Liver (tissue), 9 donors: ENCODE data around the gene NDRG2. TPM values are rescaled to one million over a fixed set of nuclear protein-coding genes. Genes with fewer than 3 reads are reported as not detected.

Experiments
- DNase-seq: peaks from one replicate; pipeline ENCODE4 v3.0.0-alpha.2; 2017; ENCODE audit warnings: low spot score
- H3K27ac ChIP-seq, 2 donors: one replicate each; pipeline ENCODE4 v1.7.0; 2013; ENCODE audit warnings: inconsistent platforms in 2 of 2, low read length in 2 of 2, control low read depth in 1 of 2, low read depth in 1 of 2, mild to moderate bottlenecking in 1 of 2
- H3K27me3 ChIP-seq, 4 donors: one replicate each; pipeline versions ENCODE4 v1.6.1 to v1.7.0; 2013; ENCODE audit warnings: low read length in 3 of 4, inconsistent platforms in 1 of 4, mild to moderate bottlenecking in 1 of 4, moderate library complexity in 1 of 4; ENCODE audit not compliant: control insufficient read depth in 4 of 4, insufficient read depth in 4 of 4
- H3K36me3 ChIP-seq, 4 donors: one replicate each; pipeline versions ENCODE4 v1.6.1 to v1.7.0; 2013; ENCODE audit warnings: low read length in 3 of 4, mild to moderate bottlenecking in 3 of 4, low read depth in 1 of 4, moderate library complexity in 1 of 4; ENCODE audit not compliant: control insufficient read depth in 4 of 4, insufficient read depth in 3 of 4
- H3K4me1 ChIP-seq, 4 donors: one replicate each; pipeline versions ENCODE4 v1.6.1 to v1.7.0; 2013; ENCODE audit warnings: low read length in 3 of 4, mild to moderate bottlenecking in 3 of 4, moderate library complexity in 1 of 4; ENCODE audit not compliant: control insufficient read depth in 4 of 4, insufficient read depth in 4 of 4
- H3K4me3 ChIP-seq, 3 donors: one replicate each; pipeline versions ENCODE4 v1.6.1 to v1.7.0; 2013; ENCODE audit warnings: low read length in 3 of 3, control low read depth in 1 of 3, low read depth in 1 of 3, mild to moderate bottlenecking in 1 of 3
- H3K9ac ChIP-seq, 2 donors: one replicate each; pipeline ENCODE4 v1.7.0; 2013; ENCODE audit warnings: low read length in 2 of 2, mild to moderate bottlenecking in 2 of 2, moderate library complexity in 2 of 2, control low read depth in 1 of 2, low read depth in 1 of 2
- H3K9me3 ChIP-seq, 4 donors: one replicate each; pipeline versions ENCODE4 v1.6.1 to v1.7.0; 2013; ENCODE audit warnings: low read length in 3 of 4; ENCODE audit not compliant: control insufficient read depth in 4 of 4
- EGR1 ChIP-seq, 2 donors: IDR thresholded peaks; 2 replicates each; pipeline ENCODE4 v1.6.1; 2016 to 2018; ENCODE audit warnings: antibody characterized with exemption in 2 of 2, low read depth in 2 of 2
- FOXA1 ChIP-seq: IDR thresholded peaks from 2 replicates; pipeline ENCODE4 v1.6.1; 2016; ENCODE audit warnings: antibody characterized with exemption
- FOXA2 ChIP-seq: IDR thresholded peaks from 2 replicates; pipeline ENCODE4 v1.6.1; 2016; ENCODE audit warnings: antibody characterized with exemption
- GABPA ChIP-seq, 2 donors: IDR thresholded peaks in 1 of 2; conservative IDR thresholded peaks in 1 of 2; 2 replicates each; pipeline ENCODE4 v1.6.1; 2016; ENCODE audit warnings: antibody characterized with exemption in 2 of 2, mild to moderate bottlenecking in 1 of 2, moderate library complexity in 1 of 2
- HNF4A ChIP-seq, 2 donors: conservative IDR thresholded peaks; 2 replicates each; pipeline ENCODE4 v1.6.1; 2016; ENCODE audit warnings: antibody characterized with exemption in 2 of 2, mild to moderate bottlenecking in 2 of 2
- HNF4G ChIP-seq: IDR thresholded peaks from 2 replicates; pipeline ENCODE4 v1.6.1; 2016; ENCODE audit warnings: antibody characterized with exemption
- JUND ChIP-seq, 2 donors: IDR thresholded peaks; 2 replicates each; pipeline ENCODE4 v1.6.1; 2016; ENCODE audit warnings: antibody characterized with exemption in 2 of 2
- NR2F2 ChIP-seq: IDR thresholded peaks from 2 replicates; pipeline ENCODE4 v1.6.1; 2016; ENCODE audit warnings: antibody characterized with exemption
- RAD21 ChIP-seq, 2 donors: IDR thresholded peaks; 2 replicates each; pipeline ENCODE4 v1.6.1; 2016; ENCODE audit warnings: antibody characterized with exemption in 2 of 2, mild to moderate bottlenecking in 2 of 2
- RXRA ChIP-seq, 2 donors: IDR thresholded peaks; 2 replicates each; pipeline ENCODE4 v1.6.1; 2017 to 2018; ENCODE audit warnings: antibody characterized with exemption in 2 of 2, mild to moderate bottlenecking in 1 of 2
- YY1 ChIP-seq: IDR thresholded peaks from 2 replicates; pipeline ENCODE4 v1.6.1; 2016; ENCODE audit warnings: antibody characterized with exemption, mild to moderate bottlenecking
- WGBS: extraction: QIAGEN DNeasy Blood & Tissue Kit; methylation state at CpG from one replicate; pipeline ENCODE4 v1.1.7; 2013; 5-methylcytosine and 5-hydroxymethylcytosine counted together
- polyA plus RNA-seq, 2 donors: library from polyadenylated mRNA; stranded (reverse) in 1 of 2; unstranded in 1 of 2; fragments of 200-250 nt in 1 of 2; fragments of >200 nt in 1 of 2; fragmentation: Nextera tagmentation in 1 of 2; extraction: Ambion mirVana in 1 of 2; gene quantifications; one replicate each; pipeline versions ENCODE4 v1.2.1 to v1.2.3, GENCODE V29; 2013 to 2015
- total RNA-seq, 2 donors: library from RNA; depleted of rRNA; stranded (reverse); fragments of >200 nt; gene quantifications; one replicate each; pipeline ENCODE4 v1.2.3, GENCODE V29; 2014
- TF ChIP-seq, protein P1 (sequence below): IDR thresholded peaks from 2 replicates; pipeline ENCODE4 v1.6.1; 2016; ENCODE audit warnings: antibody characterized with exemption
- TF ChIP-seq, protein P2 (sequence below): IDR thresholded peaks from 2 replicates; pipeline ENCODE4 v1.6.1; 2016; ENCODE audit warnings: antibody characterized with exemption
- TF ChIP-seq, protein P3 (sequence below): IDR thresholded peaks from 2 replicates; pipeline ENCODE4 v1.6.1; 2016; ENCODE audit warnings: antibody characterized with exemption
- TF ChIP-seq, protein P4 (sequence below): fragments of 150-350 bp; IDR thresholded peaks from 2 replicates; pipeline ENCODE4 v1.5.1; 2017; ENCODE audit warnings: improper control_type of control experiment, low read depth, low read length; ENCODE audit not compliant: missing input control
- TF ChIP-seq, protein P5 (sequence below): IDR thresholded peaks from 2 replicates; pipeline ENCODE4 v1.6.1; 2016; ENCODE audit warnings: antibody characterized with exemption, mild to moderate bottlenecking
- donor health status: healthy.
- donor health status: healthy.
- donor health status: healthy.
- donor health status: healthy.
- donor health status: healthy.

Gene NDRG2
- total and polyA plus RNA-seq, 4 donors = 72.9 to 191 (median 132) TPM

DNA sequence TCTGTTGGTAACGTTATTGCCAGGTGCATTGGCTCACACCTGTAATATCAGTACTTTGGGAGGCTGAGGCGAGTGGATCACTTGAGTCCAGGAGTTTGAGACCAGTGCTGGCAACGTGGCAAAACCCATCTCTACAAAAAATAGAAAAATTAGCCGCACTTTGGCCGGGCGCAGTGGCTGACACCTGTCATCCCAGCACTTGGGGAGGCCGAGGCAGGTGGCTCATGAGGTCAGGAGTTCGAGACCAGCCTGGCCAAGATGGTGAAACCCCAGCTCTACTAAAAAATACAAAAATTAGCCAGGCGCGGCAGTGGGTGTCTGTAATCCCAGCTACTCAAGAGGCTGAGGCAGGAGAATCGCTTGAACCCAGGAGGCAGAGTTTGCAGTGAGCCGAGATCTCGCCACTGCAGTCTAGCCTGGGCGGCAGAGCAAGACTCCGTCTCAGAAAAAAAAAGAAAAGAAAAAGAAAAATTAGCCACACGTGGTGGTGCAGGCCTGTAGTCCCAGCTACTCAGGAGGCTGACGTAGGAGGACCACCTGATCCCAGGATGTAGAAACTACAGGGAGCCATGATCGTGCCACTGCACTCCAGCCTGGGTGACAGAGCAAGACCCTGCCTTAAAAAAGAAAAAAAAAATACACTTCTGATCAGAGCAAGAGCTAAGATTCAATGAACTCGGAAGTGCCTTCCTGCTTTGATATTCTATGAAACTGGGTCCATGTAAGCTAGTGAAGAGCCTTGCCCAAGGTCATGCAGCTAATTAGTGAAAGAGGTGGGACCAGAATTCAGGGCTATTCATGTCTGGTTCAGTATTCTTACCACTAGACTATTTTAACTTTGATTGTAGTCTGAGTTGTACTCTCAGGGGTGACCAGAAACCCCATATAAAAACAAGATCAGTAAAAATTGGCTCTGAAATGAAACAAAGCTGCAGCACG lies 28.6 kb upstream of the NDRG2 start:
- H3K4me3 ChIP-seq = no peak overlapping the region
- H3K27ac ChIP-seq = peak overlapping the region; percentile 47 to 72
- H3K9me3 ChIP-seq = no peaks in the 10 kb centered on the region
- no peak for DNase-seq
- WGBS = 84% methylated on average over 20 of the region's 20 CpGs
- no peaks in the 10 kb centered on the region for H3K36me3 ChIP-seq
- TF ChIP-seq, protein P1, sequence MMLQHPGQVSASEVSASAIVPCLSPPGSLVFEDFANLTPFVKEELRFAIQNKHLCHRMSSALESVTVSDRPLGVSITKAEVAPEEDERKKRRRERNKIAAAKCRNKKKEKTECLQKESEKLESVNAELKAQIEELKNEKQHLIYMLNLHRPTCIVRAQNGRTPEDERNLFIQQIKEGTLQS = no peak
- no peak for TF ChIP-seq YY1
- TF ChIP-seq, protein P2, sequence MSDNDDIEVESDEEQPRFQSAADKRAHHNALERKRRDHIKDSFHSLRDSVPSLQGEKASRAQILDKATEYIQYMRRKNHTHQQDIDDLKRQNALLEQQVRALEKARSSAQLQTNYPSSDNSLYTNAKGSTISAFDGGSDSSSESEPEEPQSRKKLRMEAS = no peak
- no peak for TF ChIP-seq NR2F2
- no peak for TF ChIP-seq RXRA (IDR thresholded peaks at IDR 0.05)
- TF ChIP-seq RAD21 (IDR thresholded peaks at IDR 0.05) = no peak
- no peak for TF ChIP-seq HNF4G
- no peak for TF ChIP-seq JUND (IDR thresholded peaks at IDR 0.05)
- no peak for TF ChIP-seq FOXA2
- TF ChIP-seq EGR1 (IDR thresholded peaks at IDR 0.05; ENCODE audit: low read depth in 2 of 2) = no peak
- peaks cover 20 to 63% (median 44%) of the 10 kb centered on the region in 4 donors for H3K4me1 ChIP-seq
- no peak overlapping the region for H3K9ac ChIP-seq
- H3K27me3 ChIP-seq = no peaks in the 10 kb centered on the region

DNA sequence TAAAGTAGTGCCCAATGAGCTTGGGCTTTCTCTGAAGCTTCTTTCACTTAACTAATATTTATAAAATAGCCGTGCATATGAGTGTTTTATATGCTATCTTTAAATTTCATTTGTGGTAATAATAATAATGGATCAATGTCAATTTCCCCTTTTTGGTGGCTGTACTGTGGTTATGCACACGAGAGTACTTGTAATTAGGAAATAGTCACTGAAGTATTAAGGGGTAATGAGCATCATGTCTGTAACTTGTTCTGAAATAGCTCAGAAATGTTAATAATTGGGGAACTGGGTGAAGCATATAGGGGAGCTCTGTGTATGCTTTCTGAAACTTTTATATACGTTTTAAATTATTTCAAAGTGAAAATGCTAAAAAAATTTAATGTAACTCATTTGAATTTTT lies 25.7 kb upstream of the NDRG2 start:
- Histone ChIP-seq H3K9me3 (no peaks in the 10 kb centered on the region), H3K4me3 (no peak overlapping the region), H3K9ac (no peak overlapping the region), H3K27ac (no peak overlapping the region), H3K36me3 (no peaks in the 10 kb centered on the region), H3K4me1 (peaks cover 24 to 74% (median 44%) of the 10 kb centered on the region in 4 donors), H3K27me3 (no peaks in the 10 kb centered on the region)
- 84% methylated on average over 3 of the region's 3 CpGs for WGBS
- TF ChIP-seq HNF4G (no peak), GABPA (IDR thresholded peaks at IDR 0.05 in 1 of 2, conservative IDR thresholded peaks at IDR 0.05 in 1 of 2) (no peak), FOXA1 (no peak), FOXA2 (no peak), HNF4A (conservative IDR thresholded peaks at IDR 0.05) (no peak), RXRA (IDR thresholded peaks at IDR 0.05) (no peak), YY1 (no peak)
- TF ChIP-seq, protein P3, sequence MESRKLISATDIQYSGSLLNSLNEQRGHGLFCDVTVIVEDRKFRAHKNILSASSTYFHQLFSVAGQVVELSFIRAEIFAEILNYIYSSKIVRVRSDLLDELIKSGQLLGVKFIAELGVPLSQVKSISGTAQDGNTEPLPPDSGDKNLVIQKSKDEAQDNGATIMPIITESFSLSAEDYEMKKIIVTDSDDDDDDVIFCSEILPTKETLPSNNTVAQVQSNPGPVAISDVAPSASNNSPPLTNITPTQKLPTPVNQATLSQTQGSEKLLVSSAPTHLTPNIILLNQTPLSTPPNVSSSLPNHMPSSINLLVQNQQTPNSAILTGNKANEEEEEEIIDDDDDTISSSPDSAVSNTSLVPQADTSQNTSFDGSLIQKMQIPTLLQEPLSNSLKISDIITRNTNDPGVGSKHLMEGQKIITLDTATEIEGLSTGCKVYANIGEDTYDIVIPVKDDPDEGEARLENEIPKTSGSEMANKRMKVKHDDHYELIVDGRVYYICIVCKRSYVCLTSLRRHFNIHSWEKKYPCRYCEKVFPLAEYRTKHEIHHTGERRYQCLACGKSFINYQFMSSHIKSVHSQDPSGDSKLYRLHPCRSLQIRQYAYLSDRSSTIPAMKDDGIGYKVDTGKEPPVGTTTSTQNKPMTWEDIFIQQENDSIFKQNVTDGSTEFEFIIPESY = no peak
- TF ChIP-seq, protein P4, sequence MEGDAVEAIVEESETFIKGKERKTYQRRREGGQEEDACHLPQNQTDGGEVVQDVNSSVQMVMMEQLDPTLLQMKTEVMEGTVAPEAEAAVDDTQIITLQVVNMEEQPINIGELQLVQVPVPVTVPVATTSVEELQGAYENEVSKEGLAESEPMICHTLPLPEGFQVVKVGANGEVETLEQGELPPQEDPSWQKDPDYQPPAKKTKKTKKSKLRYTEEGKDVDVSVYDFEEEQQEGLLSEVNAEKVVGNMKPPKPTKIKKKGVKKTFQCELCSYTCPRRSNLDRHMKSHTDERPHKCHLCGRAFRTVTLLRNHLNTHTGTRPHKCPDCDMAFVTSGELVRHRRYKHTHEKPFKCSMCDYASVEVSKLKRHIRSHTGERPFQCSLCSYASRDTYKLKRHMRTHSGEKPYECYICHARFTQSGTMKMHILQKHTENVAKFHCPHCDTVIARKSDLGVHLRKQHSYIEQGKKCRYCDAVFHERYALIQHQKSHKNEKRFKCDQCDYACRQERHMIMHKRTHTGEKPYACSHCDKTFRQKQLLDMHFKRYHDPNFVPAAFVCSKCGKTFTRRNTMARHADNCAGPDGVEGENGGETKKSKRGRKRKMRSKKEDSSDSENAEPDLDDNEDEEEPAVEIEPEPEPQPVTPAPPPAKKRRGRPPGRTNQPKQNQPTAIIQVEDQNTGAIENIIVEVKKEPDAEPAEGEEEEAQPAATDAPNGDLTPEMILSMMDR = no peak
- TF ChIP-seq, protein P1 = no peak
- TF ChIP-seq, protein P5, sequence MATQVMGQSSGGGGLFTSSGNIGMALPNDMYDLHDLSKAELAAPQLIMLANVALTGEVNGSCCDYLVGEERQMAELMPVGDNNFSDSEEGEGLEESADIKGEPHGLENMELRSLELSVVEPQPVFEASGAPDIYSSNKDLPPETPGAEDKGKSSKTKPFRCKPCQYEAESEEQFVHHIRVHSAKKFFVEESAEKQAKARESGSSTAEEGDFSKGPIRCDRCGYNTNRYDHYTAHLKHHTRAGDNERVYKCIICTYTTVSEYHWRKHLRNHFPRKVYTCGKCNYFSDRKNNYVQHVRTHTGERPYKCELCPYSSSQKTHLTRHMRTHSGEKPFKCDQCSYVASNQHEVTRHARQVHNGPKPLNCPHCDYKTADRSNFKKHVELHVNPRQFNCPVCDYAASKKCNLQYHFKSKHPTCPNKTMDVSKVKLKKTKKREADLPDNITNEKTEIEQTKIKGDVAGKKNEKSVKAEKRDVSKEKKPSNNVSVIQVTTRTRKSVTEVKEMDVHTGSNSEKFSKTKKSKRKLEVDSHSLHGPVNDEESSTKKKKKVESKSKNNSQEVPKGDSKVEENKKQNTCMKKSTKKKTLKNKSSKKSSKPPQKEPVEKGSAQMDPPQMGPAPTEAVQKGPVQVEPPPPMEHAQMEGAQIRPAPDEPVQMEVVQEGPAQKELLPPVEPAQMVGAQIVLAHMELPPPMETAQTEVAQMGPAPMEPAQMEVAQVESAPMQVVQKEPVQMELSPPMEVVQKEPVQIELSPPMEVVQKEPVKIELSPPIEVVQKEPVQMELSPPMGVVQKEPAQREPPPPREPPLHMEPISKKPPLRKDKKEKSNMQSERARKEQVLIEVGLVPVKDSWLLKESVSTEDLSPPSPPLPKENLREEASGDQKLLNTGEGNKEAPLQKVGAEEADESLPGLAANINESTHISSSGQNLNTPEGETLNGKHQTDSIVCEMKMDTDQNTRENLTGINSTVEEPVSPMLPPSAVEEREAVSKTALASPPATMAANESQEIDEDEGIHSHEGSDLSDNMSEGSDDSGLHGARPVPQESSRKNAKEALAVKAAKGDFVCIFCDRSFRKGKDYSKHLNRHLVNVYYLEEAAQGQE = no peak
- DNase-seq = no peak
